ENCODE data around the gene PIK3CD.

DNA sequence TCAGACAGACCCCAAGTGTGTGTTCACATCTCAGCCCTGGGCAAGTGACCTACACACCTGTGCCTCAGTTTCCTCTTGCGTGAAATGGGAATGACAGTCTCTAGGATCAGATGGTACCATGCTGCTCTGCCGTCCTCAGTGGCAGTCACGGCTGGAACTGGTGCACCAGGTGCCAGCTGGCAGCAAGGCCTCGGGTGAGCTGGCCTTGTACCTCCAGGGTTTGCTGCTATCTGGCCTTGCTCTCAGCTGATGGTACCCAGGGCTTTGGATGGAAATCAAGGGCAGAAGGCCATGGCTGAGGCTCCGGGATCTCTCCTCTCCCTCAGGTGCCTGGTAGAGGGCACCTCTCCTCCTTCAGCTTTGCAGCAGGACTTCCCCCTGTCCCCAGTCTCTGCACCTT lies 41.5 kb upstream of the PIK3CD start:
- TF ChIP-seq CTCF (IDR thresholded peaks at IDR 0.05; ENCODE audit: low read length) (no peak), EZH2 (IDR thresholded peaks at IDR 0.05; ENCODE audit: borderline replicate concordance, low read length) (no peak)

Measured in OCI-LY1 (cell line).